CD1c-positive myeloid dendritic cell (primary cell): ENCODE measurements around the gene AKAP6.

Experiments used
- DNase-seq: peaks from one replicate; pipeline ENCODE4 v3.0.0-alpha.2; 2016; ENCODE audit errors: extremely low spot score

The AKAP6 gene

GRCh38 chr14:32329146-32329545 lies at the start of gene AKAP6:
Gene AKAP6 (plus strand): TSS chr14:32329298. CDS start chr14:32433494, 104,196 bp downstream.
- no peak for DNase-seq

GRCh38 chr14:32286602-32287001 lies 42.5 kb upstream of the AKAP6 start:
- no peak for DNase-seq

- DNase-seq: no peak
Observed at GRCh38 chr14:32296366-32296765, 32.7 kb upstream of the AKAP6 start.

- no peak for DNase-seq
Observed at GRCh38 chr14:32298346-32298745, 30.8 kb upstream of the AKAP6 start.

GRCh38 chr14:32300136-32300535 lies 29.0 kb upstream of the AKAP6 start:
- DNase-seq: no peak

GRCh38 chr14:32303865-32304264 lies 25.2 kb upstream of the AKAP6 start:
- no peak for DNase-seq

- DNase-seq: no peak
Observed at GRCh38 chr14:32304296-32304695, 24.8 kb upstream of the AKAP6 start.

- DNase-seq: no peak
Observed at GRCh38 chr14:32306549-32306948, 22.5 kb upstream of the AKAP6 start.

- DNase-seq: no peak
Observed at GRCh38 chr14:32307881-32308582, 21.1 kb upstream of the AKAP6 start.

- DNase-seq: no peak
Observed at GRCh38 chr14:32310876-32311275, 18.2 kb upstream of the AKAP6 start.

GRCh38 chr14:32311294-32312009 lies 17.6 kb upstream of the AKAP6 start:
- DNase-seq: no peak

GRCh38 chr14:32312010-32312331 lies 17.1 kb upstream of the AKAP6 start:
- DNase-seq: no peak

- DNase-seq: no peak
Observed at GRCh38 chr14:32313844-32314376, 15.2 kb upstream of the AKAP6 start.

- DNase-seq: no peak
Observed at GRCh38 chr14:32318087-32318795, 10.9 kb upstream of the AKAP6 start.

- no peak for DNase-seq
Observed at GRCh38 chr14:32319368-32320049, 9.6 kb upstream of the AKAP6 start.

GRCh38 chr14:32324601-32325000 lies 4.5 kb upstream of the AKAP6 start:
- DNase-seq: no peak

GRCh38 chr14:32327255-32327961 lies 1.7 kb upstream of the AKAP6 start:
- no peak for DNase-seq

GRCh38 chr14:32329690-32330285 lies 690 bp downstream of the AKAP6 start:
- no peak for DNase-seq

- DNase-seq: no peak
Observed at GRCh38 chr14:32330351-32331111, 1.4 kb downstream of the AKAP6 start.

- no peak for DNase-seq
Observed at GRCh38 chr14:32331206-32331605, 2.1 kb downstream of the AKAP6 start.
